Measurements from ENCODE around the gene CLEC12A. TPM values are rescaled to one million over a fixed set of nuclear protein-coding genes. Genes with fewer than 3 reads are reported as not detected.

CLEC12A gene
- total RNA-seq, 2 donors from 2014 or later = 0.99 TPM; not detected in 1

GRCh38 chr12:9936591-9936990 is 34.6 kb upstream of the CLEC12A start:
- Histone ChIP-seq H3K27me3 (no peaks in the 10 kb centered on the region), H3K36me3 (replicated peaks in 1 of 2; ENCODE audit: insufficient read depth in 1 of 2, low read depth in 2 of 2) (no peaks in the 10 kb centered on the region), H3K9me3 (no peaks in the 10 kb centered on the region), H3K4me1 (no peaks in the 10 kb centered on the region), H3K27ac (no peak overlapping the region), H3K4me3 (no peak overlapping the region)
- WGBS, 2 donors = 57 to 68% methylated on average over 10 of the region's 10 CpGs
- intact Hi-C loops (cut with DNase I) = no loop called here
- no peak for TF ChIP-seq CTCF (IDR thresholded peaks at IDR 0.05)
- no peak for TF ChIP-seq POLR2A (IDR thresholded peaks at IDR 0.05)
- no peak for DNase-seq
- ATAC-seq = no peak

DNA sequence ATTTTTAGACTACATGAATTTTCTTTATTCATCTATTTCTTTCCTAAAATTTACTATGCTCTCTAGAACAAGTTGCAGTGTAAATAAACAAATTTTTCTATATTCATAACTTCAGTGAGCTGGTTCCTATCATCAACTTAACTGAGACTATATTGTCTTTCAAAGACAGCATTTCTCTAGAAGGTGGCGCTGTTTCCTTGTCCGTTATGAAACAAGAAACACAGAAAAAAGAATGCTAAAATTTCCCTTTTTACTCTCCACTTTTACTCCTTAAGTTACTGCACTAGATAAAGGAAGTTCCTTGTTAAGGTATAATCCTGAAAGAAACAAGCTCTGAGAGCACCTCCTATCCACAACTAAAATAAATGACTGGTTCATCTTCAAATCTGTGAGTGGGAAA is 30.8 kb upstream of the CLEC12A start:
- H3K9me3 ChIP-seq = no peaks in the 10 kb centered on the region
- WGBS, 2 donors = 30 to 33% methylated on average over 2 of the region's 2 CpGs
- no peak overlapping the region for H3K27ac ChIP-seq
- DNase-seq = no peak
- TF ChIP-seq POLR2A (IDR thresholded peaks at IDR 0.05) (no peak), CTCF (IDR thresholded peaks at IDR 0.05) (peak in 1 of 7 experiments; percentile 6)
- H3K36me3 ChIP-seq (replicated peaks in 1 of 2; ENCODE audit: insufficient read depth in 1 of 2, low read depth in 2 of 2) = no peaks in the 10 kb centered on the region
- ATAC-seq = no peak
- no peaks in the 10 kb centered on the region for H3K27me3 ChIP-seq
- intact Hi-C loops (cut with DNase I) = no loop called here
- H3K4me3 ChIP-seq = no peak overlapping the region
- no peaks in the 10 kb centered on the region for H3K4me1 ChIP-seq

- Histone ChIP-seq H3K9me3 (no peaks in the 10 kb centered on the region), H3K27me3 (no peaks in the 10 kb centered on the region), H3K4me3 (no peak overlapping the region), H3K4me1 (no peaks in the 10 kb centered on the region), H3K36me3 (replicated peaks in 1 of 2; ENCODE audit: insufficient read depth in 1 of 2, low read depth in 2 of 2) (no peaks in the 10 kb centered on the region), H3K27ac (no peak overlapping the region)
- TF ChIP-seq POLR2A (IDR thresholded peaks at IDR 0.05) (no peak), CTCF (IDR thresholded peaks at IDR 0.05) (no peak)
- DNase-seq (no peak), ATAC-seq (no peak)
- WGBS, 2 donors = 50 to 55% methylated on average over 1 of the region's 1 CpG
- intact Hi-C loops (cut with DNase I) = no loop called here
Measured at GRCh38 chr12:9941838-9942237, 29.4 kb upstream of the CLEC12A start.

- intact Hi-C loops (cut with DNase I) = no loop called here
- no peaks in the 10 kb centered on the region for H3K27me3 ChIP-seq
- TF ChIP-seq CTCF (IDR thresholded peaks at IDR 0.05) (no peak), POLR2A (IDR thresholded peaks at IDR 0.05) (no peak)
- DNase-seq (peak in 1 of 4 donors; percentile 19), ATAC-seq (no peak)
- no peaks in the 10 kb centered on the region for H3K9me3 ChIP-seq
- no peaks in the 10 kb centered on the region for H3K4me1 ChIP-seq
- H3K27ac ChIP-seq = no peak overlapping the region
- 38 to 43% methylated on average over 17 to 19 of the region's 19 CpGs for WGBS, 2 donors
- H3K36me3 ChIP-seq (replicated peaks in 1 of 2; ENCODE audit: insufficient read depth in 1 of 2, low read depth in 2 of 2) = no peaks in the 10 kb centered on the region
- H3K4me3 ChIP-seq = no peak overlapping the region
Measured at GRCh38 chr12:9943240-9943639, 28.0 kb upstream of the CLEC12A start.

GRCh38 chr12:9944391-9944790 is 26.8 kb upstream of the CLEC12A start:
- WGBS, 2 donors = 47 to 64% methylated on average over 2 of the region's 2 CpGs
- DNase-seq (no peak), ATAC-seq (no peak)
- no peak overlapping the region for H3K4me3 ChIP-seq
- no peak overlapping the region for H3K27ac ChIP-seq
- TF ChIP-seq CTCF (IDR thresholded peaks at IDR 0.05) (no peak), POLR2A (IDR thresholded peaks at IDR 0.05) (no peak)
- no peaks in the 10 kb centered on the region for H3K9me3 ChIP-seq
- no peaks in the 10 kb centered on the region for H3K27me3 ChIP-seq
- intact Hi-C loops (cut with DNase I) = no loop called here
- H3K36me3 ChIP-seq (replicated peaks in 1 of 2; ENCODE audit: insufficient read depth in 1 of 2, low read depth in 2 of 2) = no peaks in the 10 kb centered on the region
- H3K4me1 ChIP-seq = no peaks in the 10 kb centered on the region
